Small intestine (tissue), 7 donors: Measurements from ENCODE around the gene PURB. TPM values are rescaled to one million over a fixed set of nuclear protein-coding genes. Genes with fewer than 3 reads are reported as not detected.
"Not testable (repeated sequence)": the region's sequence is repeated elsewhere in the genome, so short reads cannot be mapped to it uniquely, and the experiment has no call there.

Experiments used
- DNase-seq, 2 donors: peaks; one replicate each; pipeline versions ENCODE4 v3.0.0 to v3.0.0-alpha.2; 2013
- FAIRE-seq: peaks from 2 replicates; lab custom pipeline; 2012; peaks lifted over from hg19 to GRCh38; lab: Jason Lieb, UNC
- H3K27ac ChIP-seq, 3 donors: one replicate each; pipeline ENCODE4 v1.5.1; 2013; ENCODE audit warnings: low read length in 2 of 3, mild to moderate bottlenecking in 2 of 3, control low read depth in 1 of 3, inconsistent platforms in 1 of 3, low read depth in 1 of 3, moderate library complexity in 1 of 3
- H3K27me3 ChIP-seq, 3 donors: one replicate each; pipeline ENCODE4 v1.6.1; 2013; ENCODE audit warnings: low read length in 3 of 3, inconsistent platforms in 1 of 3; ENCODE audit not compliant: control insufficient read depth in 3 of 3, insufficient read depth in 3 of 3
- H3K36me3 ChIP-seq, 3 donors: one replicate each; pipeline ENCODE4 v1.6.1; 2013; ENCODE audit warnings: low read length in 3 of 3, inconsistent platforms in 1 of 3, low read depth in 1 of 3, mild to moderate bottlenecking in 1 of 3, moderate library complexity in 1 of 3; ENCODE audit not compliant: control insufficient read depth in 3 of 3, insufficient read depth in 2 of 3
- H3K4me1 ChIP-seq, 3 donors: one replicate each; pipeline ENCODE4 v1.6.1; 2013; ENCODE audit warnings: low read length in 2 of 3, inconsistent platforms in 1 of 3, low read depth in 1 of 3, mild to moderate bottlenecking in 1 of 3, moderate library complexity in 1 of 3; ENCODE audit not compliant: control insufficient read depth in 3 of 3, insufficient read depth in 2 of 3
- H3K4me3 ChIP-seq, 3 donors: one replicate each; pipeline ENCODE4 v1.5.1; 2013; ENCODE audit warnings: low read length in 3 of 3, control low read depth in 1 of 3, inconsistent platforms in 1 of 3, low read depth in 1 of 3, mild to moderate bottlenecking in 1 of 3, moderate library complexity in 1 of 3
- H3K9me3 ChIP-seq, 2 donors: one replicate each; pipeline ENCODE4 v1.6.1; 2013; ENCODE audit warnings: low read depth in 1 of 2, low read length in 1 of 2; ENCODE audit not compliant: control insufficient read depth in 2 of 2, insufficient read depth in 1 of 2
- WGBS, 3 donors: extraction: QIAGEN DNeasy Blood & Tissue Kit; methylation state at CpG; one replicate each; pipeline ENCODE4 v1.1.7; 2013; 5-methylcytosine and 5-hydroxymethylcytosine counted together
- polyA plus RNA-seq, 4 donors: library from polyadenylated mRNA; stranded (reverse) in 3 of 4; unstranded in 1 of 4; fragments of 200-250 nt in 3 of 4; fragments of 120-200 nt in 1 of 4; gene quantifications; one replicate each; pipeline versions ENCODE4 v1.2.1 to v1.2.3, GENCODE V29; 2013
- donor health status: healthy with polysubstance abuse.
- donor health status: control.
- donor health status: control.
- donor health status: Bipolar disorder and iron deficiency.
- donor health status: healthy.

Gene PURB
- polyA plus RNA-seq, 4 donors, result 4.1 to 20.9 (median 6.3) TPM

DNA sequence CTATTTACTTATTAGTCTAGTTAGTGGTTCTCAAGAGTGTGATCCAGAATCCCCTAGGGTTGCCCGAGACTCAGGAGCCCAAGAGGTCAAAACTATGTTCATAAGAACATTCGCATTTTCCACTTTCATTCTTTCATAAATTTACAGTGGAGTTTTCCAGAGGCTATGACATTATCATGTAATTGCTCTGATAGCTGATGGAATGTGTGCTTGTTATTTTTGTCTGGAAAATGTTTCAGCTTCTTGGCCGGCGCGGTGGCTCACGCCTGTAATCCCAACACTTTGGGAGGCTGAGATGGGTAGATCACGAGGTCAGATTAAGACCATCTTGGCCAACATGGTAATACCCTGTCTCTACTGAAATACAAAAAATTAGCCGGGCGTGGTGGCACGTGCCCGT, 10.1 kb downstream of the PURB start:
- WGBS, 3 donors, result 91 to 97% (median 96%) methylated on average over 11 of the region's 11 CpGs
- Histone ChIP-seq H3K27ac (no peak overlapping the region), H3K36me3 (peaks cover 0 to 5% (median 0%) of the 10 kb centered on the region in 3 donors), H3K4me3 (no peak overlapping the region), H3K9me3 (peaks cover 0 to 2% of the 10 kb centered on the region in 2 donors), H3K27me3 (no peaks in the 10 kb centered on the region), H3K4me1 (no peaks in the 10 kb centered on the region)
- DNase-seq, result no peak
- FAIRE-seq, result no peak

DNA sequence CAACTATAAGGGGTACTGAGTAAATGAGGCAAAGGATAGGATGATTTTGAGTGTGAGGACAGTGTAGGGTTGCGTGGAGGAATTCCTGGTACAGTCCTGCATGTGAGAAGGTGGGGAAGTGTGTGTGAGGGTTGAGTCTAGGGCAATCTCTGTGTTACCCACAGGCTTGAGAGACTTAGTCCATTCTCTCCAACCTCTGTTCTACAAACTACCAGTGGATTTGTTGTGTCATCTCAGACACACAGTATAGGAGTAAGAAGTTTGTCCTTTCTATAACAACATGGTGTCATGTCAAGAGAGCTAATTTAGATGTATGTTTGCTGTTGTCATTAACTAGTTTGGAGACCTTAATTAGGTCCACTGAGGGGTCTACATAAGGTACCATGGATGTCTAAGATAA, 12.5 kb downstream of the PURB start:
- Histone ChIP-seq H3K36me3 (peaks cover 0 to 3% (median 0%) of the 10 kb centered on the region in 3 donors), H3K4me1 (no peaks in the 10 kb centered on the region), H3K4me3 (no peak overlapping the region), H3K27ac (no peak overlapping the region), H3K27me3 (no peaks in the 10 kb centered on the region), H3K9me3 (peaks cover 0 to 2% of the 10 kb centered on the region in 2 donors)
- DNase-seq (no peak), FAIRE-seq (no peak)
- WGBS, 3 donors, result 95 to 100% (median 96%) methylated on average over 1 of the region's 1 CpG

DNA sequence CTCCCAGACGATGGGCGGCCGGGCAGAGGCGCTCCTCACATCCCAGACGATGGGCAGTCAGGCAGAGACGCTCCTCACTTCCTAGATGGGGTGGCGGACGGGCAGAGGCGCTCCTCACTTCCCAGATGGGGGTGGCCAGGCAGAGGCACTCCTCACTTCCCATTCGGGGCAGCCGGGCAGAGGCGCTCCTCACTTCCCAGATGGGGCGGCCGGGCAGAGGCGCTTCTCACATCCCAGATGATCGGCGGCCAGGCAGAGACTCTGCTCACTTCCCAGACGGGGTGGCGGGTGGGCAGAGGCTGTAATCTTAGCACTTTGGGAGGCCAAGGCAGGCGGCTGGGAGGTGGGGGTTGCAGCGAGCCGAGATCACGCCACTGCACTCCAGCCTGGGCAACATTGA, 13.4 kb downstream of the PURB start:
- not testable (repeated sequence) for H3K9me3 ChIP-seq, H3K36me3 ChIP-seq, H3K27me3 ChIP-seq, H3K4me1 ChIP-seq, H3K27ac ChIP-seq, H3K4me3 ChIP-seq, DNase-seq, FAIRE-seq
- 95 to 99% (median 97%) methylated on average over 16 to 23 of the region's 23 CpGs for WGBS, 3 donors

DNA sequence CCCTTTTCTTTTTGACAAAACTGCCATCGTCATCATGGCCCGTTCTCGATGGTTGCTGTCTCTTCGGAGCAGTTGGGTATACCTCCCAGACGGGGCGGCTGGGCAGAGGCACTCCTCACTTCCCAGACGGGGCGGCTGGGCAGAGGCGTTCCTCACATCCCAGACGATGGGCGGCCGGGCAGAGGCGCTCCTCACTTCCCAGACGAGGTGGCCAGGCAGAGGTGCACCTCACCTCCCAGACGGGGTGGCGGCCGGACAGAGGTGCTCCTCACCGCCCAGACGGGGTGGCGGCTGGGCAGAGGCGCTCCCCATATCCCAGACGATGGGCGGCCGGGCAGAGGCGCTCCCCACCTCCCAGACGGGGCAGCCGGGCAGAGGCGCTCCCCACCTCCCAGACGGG, 14.6 kb downstream of the PURB start:
- not testable (repeated sequence) for H3K4me3 ChIP-seq, H3K36me3 ChIP-seq, H3K9me3 ChIP-seq, H3K4me1 ChIP-seq, FAIRE-seq, H3K27me3 ChIP-seq, DNase-seq, H3K27ac ChIP-seq
- 93 to 97% (median 94%) methylated on average over 19 to 29 of the region's 29 CpGs for WGBS, 3 donors

DNA sequence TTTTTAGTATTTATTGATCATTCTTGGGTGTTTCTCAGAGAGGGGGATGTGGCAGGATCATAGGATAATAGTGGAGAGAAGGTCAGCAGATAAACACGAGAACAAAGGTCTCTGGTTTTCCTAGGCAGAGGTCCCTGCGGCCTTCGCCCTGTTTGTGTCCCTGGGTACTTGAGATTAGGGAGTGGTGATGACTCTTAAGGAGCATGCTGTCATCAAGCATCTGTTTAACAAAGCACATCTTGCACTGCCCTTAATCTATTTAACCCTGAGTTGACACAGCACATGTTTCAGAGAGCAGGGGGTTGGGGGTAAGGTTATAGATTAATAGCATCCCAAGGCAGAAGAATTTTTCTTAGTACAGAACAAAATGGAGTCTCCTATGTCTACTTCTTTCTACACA, 15.0 kb downstream of the PURB start:
- WGBS, 3 donors, result 65 to 74% (median 70%) methylated on average over 3 of the region's 3 CpGs

DNA sequence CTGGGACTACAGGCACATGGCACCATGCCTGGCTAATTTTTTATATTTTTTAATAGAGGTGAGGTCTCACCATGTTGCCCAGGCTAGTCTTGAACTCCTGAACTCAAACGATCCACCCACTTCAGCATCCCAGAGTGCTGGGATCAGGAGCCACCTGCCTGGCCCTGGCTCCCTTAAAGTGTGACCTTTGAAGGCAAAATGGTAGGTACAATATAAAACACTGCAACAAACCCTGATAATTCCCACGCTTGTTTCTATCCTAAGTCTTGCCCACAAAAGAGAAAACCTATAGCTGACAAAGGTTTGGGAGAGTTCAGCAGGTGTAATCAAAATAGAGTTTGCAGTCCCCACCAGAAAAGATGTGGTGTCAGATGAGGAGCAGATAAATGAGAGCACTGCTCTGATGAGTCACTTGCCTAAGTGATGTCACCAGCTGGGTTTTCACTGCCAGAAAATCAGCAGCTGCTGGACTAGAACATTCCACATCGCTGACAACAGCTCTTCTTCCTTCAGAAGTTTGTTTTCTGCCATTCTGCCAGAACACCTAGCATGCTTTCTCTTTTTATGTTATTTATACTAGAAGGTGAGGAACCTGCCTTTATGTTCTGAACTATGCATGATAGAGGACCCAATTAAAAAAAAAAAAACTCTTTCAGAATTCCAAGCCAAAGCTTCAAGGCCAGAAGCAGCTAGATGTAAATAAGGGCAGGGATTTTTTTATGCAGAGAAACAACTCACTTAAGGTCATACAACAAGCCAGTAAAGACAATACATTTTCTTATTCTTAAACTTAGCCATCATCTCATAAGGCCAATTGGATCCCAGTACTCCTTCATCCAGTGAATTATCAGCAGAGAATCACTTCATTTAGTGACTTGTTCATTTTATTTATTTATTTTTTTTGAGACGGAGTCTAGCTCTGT, 18.0 kb downstream of the PURB start:
- Histone ChIP-seq H3K27ac (no peak overlapping the region), H3K9me3 (peaks cover 0 to 2% of the 10 kb centered on the region in 2 donors), H3K27me3 (peaks cover 0 to 4% (median 0%) of the 10 kb centered on the region in 3 donors), H3K36me3 (no peaks in the 10 kb centered on the region), H3K4me1 (no peaks in the 10 kb centered on the region), H3K4me3 (no peak overlapping the region)
- DNase-seq (no peak), FAIRE-seq (no peak)
- WGBS, 3 donors, result 48 to 58% (median 53%) methylated on average over 4 of the region's 4 CpGs

More for the DNA sequence above, 15.0 kb downstream of the PURB start:
- not testable (repeated sequence) for FAIRE-seq, H3K36me3 ChIP-seq, H3K4me1 ChIP-seq, H3K27ac ChIP-seq, H3K4me3 ChIP-seq, H3K27me3 ChIP-seq, H3K9me3 ChIP-seq, DNase-seq

DNA sequence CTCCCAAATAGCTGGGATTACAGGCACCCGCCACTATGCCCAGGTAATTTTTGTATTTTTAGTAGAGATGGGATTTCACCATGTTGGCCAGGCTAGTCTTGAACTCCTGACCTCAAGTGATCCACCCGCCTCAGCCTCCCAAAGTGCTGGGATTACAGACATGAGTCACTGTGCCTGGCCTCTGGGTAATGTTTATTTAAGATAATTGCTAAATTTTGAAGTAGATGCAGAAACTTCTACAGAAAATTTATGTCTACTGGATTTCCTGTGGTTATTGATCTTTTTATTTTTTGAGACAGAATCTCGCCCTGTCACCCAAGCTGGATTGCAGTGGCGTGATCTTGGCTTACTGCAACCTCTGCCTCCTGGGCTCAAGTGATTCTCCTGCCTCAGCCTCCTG, 23.4 kb downstream of the PURB start:
- not testable (repeated sequence) for H3K4me1 ChIP-seq, DNase-seq, FAIRE-seq, H3K4me3 ChIP-seq, H3K36me3 ChIP-seq, H3K27ac ChIP-seq, H3K9me3 ChIP-seq, H3K27me3 ChIP-seq
- WGBS, 3 donors, result 58 to 71% (median 65%) methylated on average over 4 of the region's 4 CpGs

DNA sequence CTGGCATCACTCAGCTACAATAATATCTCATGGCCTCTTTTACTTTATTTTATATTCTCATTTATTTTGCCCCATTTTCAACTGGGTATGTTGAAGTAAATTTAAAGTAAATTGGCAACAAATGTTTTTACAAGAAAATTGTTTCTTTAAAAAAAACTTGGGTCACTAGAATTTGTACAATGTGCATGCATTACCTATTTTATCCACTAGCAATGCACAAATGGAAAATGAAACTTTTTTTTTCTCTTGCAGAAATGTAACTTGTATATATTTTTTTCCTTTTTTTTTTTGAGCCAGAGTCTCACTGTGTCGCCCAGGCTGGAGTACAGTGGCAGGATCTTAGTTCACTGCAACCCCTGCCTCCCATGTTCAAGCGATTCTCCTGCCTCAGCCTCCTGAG, 27.2 kb downstream of the PURB start:
- H3K9me3 ChIP-seq, result no peaks in the 10 kb centered on the region
- H3K27me3 ChIP-seq, result peaks cover 0 to 4% (median 0%) of the 10 kb centered on the region in 3 donors
- no peak for DNase-seq
- no peak overlapping the region for H3K27ac ChIP-seq
- no peak overlapping the region for H3K4me3 ChIP-seq
- H3K4me1 ChIP-seq, result no peaks in the 10 kb centered on the region
- H3K36me3 ChIP-seq, result no peaks in the 10 kb centered on the region
- no peak for FAIRE-seq
- WGBS, 3 donors, result 67 to 96% (median 74%) methylated on average over 2 of the region's 2 CpGs
